Fibroblast of lung (primary cell): ENCODE data around the gene CARD19. TPM values are rescaled to one million over a fixed set of nuclear protein-coding genes. Genes with fewer than 3 reads are reported as not detected.

Source experiments
- DNase-seq, 2 donors: peaks; one replicate each; pipeline versions ENCODE4 v3.0.0 to v3.0.0-alpha.2; 2010; ENCODE audit warnings: low read depth in 2 of 2
- H2AFZ ChIP-seq: 2 replicates; pipeline ENCODE4 v1.5.1; 2012; ENCODE audit warnings: low read length, control low read depth, inconsistent platforms
- H3K27ac ChIP-seq: 2 replicates; pipeline ENCODE4 v1.5.1; 2011; ENCODE audit warnings: low read length, control low read depth; ENCODE audit not compliant: insufficient read depth
- H3K27me3 ChIP-seq: 2 replicates; pipeline ENCODE4 v1.5.1; 2011; ENCODE audit warnings: mild to moderate bottlenecking, low read length; ENCODE audit not compliant: control insufficient read depth, insufficient read depth
- H3K36me3 ChIP-seq: 2 replicates; pipeline ENCODE4 v1.5.1; 2011; ENCODE audit warnings: low read length; ENCODE audit not compliant: control insufficient read depth, insufficient read depth
- H3K4me1 ChIP-seq: 2 replicates; pipeline ENCODE4 v1.5.1; 2011; ENCODE audit warnings: low read length; ENCODE audit not compliant: control insufficient read depth, insufficient read depth; ENCODE audit errors: extremely low read depth
- H3K4me2 ChIP-seq: 2 replicates; pipeline ENCODE4 v1.5.1; 2011; ENCODE audit warnings: low read length, control low read depth; ENCODE audit not compliant: insufficient read depth; ENCODE audit errors: extremely low read depth
- H3K4me3 ChIP-seq, 4 experiments: fragments of 200-600 bp in 1 of 4; sonication (generic) in 1 of 4; replicated peaks in 1 of 4; 2 replicates each; pipeline ENCODE4 v1.5.1; 2011 to 2016; ENCODE audit warnings: low read length in 4 of 4, low read depth in 3 of 4, mild to moderate bottlenecking in 3 of 4, control low read depth in 2 of 4, inconsistent platforms in 1 of 4, mixed read lengths in 1 of 4; ENCODE audit not compliant: insufficient read depth in 1 of 4; ENCODE audit errors: control extremely low read depth in 1 of 4
- H3K79me2 ChIP-seq: 2 replicates; pipeline ENCODE4 v1.5.1; 2012; ENCODE audit warnings: mild to moderate bottlenecking, low read length, inconsistent platforms; ENCODE audit not compliant: control insufficient read depth, insufficient read depth
- H3K9ac ChIP-seq: 2 replicates; pipeline ENCODE4 v1.5.1; 2011; ENCODE audit warnings: mild to moderate bottlenecking, low read length, control low read depth; ENCODE audit not compliant: insufficient read depth
- H3K9me3 ChIP-seq: 2 replicates; pipeline ENCODE4 v1.5.1; 2012; ENCODE audit warnings: low read depth, low read length; ENCODE audit not compliant: control insufficient read depth, insufficient read depth
- H4K20me1 ChIP-seq: 2 replicates; pipeline ENCODE4 v1.5.1; 2011; ENCODE audit warnings: low read length; ENCODE audit not compliant: control insufficient read depth, insufficient read depth; ENCODE audit errors: extremely low read depth
- CTCF ChIP-seq, 2 donors: IDR thresholded peaks in 1 of 2; conservative IDR thresholded peaks in 1 of 2; 1 replicate in 1 of 2; 2 replicates in 1 of 2; pipeline ENCODE4 v1.5.1; 2011 to 2012; ENCODE audit warnings: low read length in 2 of 2, control low read depth in 1 of 2, inconsistent platforms in 1 of 2, low read depth in 1 of 2, mild to moderate bottlenecking in 1 of 2
- EZH2 ChIP-seq: IDR thresholded peaks from 2 replicates; pipeline ENCODE4 v1.5.1; 2012; ENCODE audit warnings: low read length, control low read depth, mild to moderate bottlenecking; ENCODE audit errors: missing control alignments
- polyA plus RNA-seq, 2 donors: library from polyadenylated mRNA; depleted of rRNA in 1 of 2; stranded (reverse) in 1 of 2; unstranded in 1 of 2; fragments of >200 nt; gene quantifications; 2 replicates each; pipeline ENCODE4 v1.2.1, GENCODE V29; 2011 to 2012; ENCODE audit warnings: missing spikeins in 1 of 2
- total RNA-seq: library from RNA; depleted of rRNA; stranded (reverse); fragments of >200 nt; gene quantifications from 2 replicates; pipeline ENCODE4 v1.2.1, GENCODE V29; 2014

Gene CARD19
- total and polyA plus RNA-seq, 2 donors (not counting 1 experiment from before 2014, with no cell fraction given) = 30.2 to 91.0 TPM

DNA sequence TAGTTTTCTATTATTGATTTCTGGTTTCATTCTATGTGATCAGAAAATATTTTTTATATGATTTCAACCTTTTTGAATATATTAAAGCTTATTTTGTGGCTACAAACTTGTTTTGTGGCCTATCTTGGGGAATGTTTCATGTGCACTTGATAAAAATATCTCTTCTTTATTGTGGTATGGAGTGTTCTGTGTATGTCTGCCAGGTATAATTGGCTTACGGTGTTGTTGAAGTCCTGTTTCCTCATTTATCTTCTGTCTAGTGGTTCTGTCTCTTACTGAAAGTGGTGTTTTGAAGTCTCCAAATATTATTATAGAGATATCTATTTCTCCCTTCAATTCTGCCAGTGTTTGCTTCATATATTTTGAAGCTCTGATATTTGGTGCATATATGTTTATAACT, 9.6 kb downstream of the CARD19 start:
- Histone ChIP-seq H2AFZ (no peak overlapping the region), H3K79me2 (peaks cover 58% of the 10 kb centered on the region), H3K4me1 (no peaks in the 10 kb centered on the region), H3K4me2 (no peak overlapping the region), H3K27ac (no peak overlapping the region), H4K20me1 (no peaks in the 10 kb centered on the region), H3K36me3 (peaks cover 11% of the 10 kb centered on the region), H3K9me3 (no peaks in the 10 kb centered on the region), H3K4me3 (no peak overlapping the region), H3K9ac (no peak overlapping the region), H3K27me3 (no peaks in the 10 kb centered on the region)
- TF ChIP-seq CTCF (conservative IDR thresholded peaks at IDR 0.05 in 1 of 2, IDR thresholded peaks at IDR 0.05 in 1 of 2; ENCODE audit: low read depth in 1 of 2, low read length in 2 of 2) (no peak), EZH2 (no peak)
- DNase-seq = no peak

GRCh38 chr9:93107151-93107824, 11.3 kb downstream of the CARD19 start:
- H4K20me1 ChIP-seq = no peaks in the 10 kb centered on the region
- H3K79me2 ChIP-seq = peaks cover 42% of the 10 kb centered on the region
- H3K4me3 ChIP-seq = no peak overlapping the region
- H3K27ac ChIP-seq = no peak overlapping the region
- no peak overlapping the region for H3K4me2 ChIP-seq
- no peaks in the 10 kb centered on the region for H3K4me1 ChIP-seq
- peaks cover 15% of the 10 kb centered on the region for H3K36me3 ChIP-seq
- TF ChIP-seq CTCF (conservative IDR thresholded peaks at IDR 0.05 in 1 of 2, IDR thresholded peaks at IDR 0.05 in 1 of 2; ENCODE audit: low read depth in 1 of 2, low read length in 2 of 2) (no peak), EZH2 (no peak)
- no peak overlapping the region for H3K9ac ChIP-seq
- no peak for DNase-seq
- H3K9me3 ChIP-seq = no peaks in the 10 kb centered on the region
- H2AFZ ChIP-seq = no peak overlapping the region
- no peaks in the 10 kb centered on the region for H3K27me3 ChIP-seq

GRCh38 chr9:93107825-93108161, 11.8 kb downstream of the CARD19 start:
- Histone ChIP-seq H3K27me3 (no peaks in the 10 kb centered on the region), H3K79me2 (peaks cover 38% of the 10 kb centered on the region), H3K9me3 (no peaks in the 10 kb centered on the region), H3K9ac (no peak overlapping the region), H3K4me2 (no peak overlapping the region), H3K36me3 (peaks cover 15% of the 10 kb centered on the region), H4K20me1 (no peaks in the 10 kb centered on the region), H2AFZ (no peak overlapping the region), H3K4me3 (no peak overlapping the region), H3K4me1 (no peaks in the 10 kb centered on the region), H3K27ac (no peak overlapping the region)
- TF ChIP-seq CTCF (conservative IDR thresholded peaks at IDR 0.05 in 1 of 2, IDR thresholded peaks at IDR 0.05 in 1 of 2; ENCODE audit: low read depth in 1 of 2, low read length in 2 of 2) (no peak), EZH2 (no peak)
- no peak for DNase-seq
